OCI-LY3 (cell line): ENCODE results near the gene MAPK9.

ENCODE experiments used
- H2AFZ ChIP-seq: fragments of 200-600, 300-600 bp; shearing (Covaris generic); 2 replicates; pipeline ENCODE4 v1.6.0; 2014; ENCODE audit warnings: antibody characterized with exemption, low read depth, low read length
- H3K27ac ChIP-seq: fragments of 200-600, 300-600 bp; sonication (generic); 2 replicates; pipeline ENCODE4 v1.5.1; 2014; ENCODE audit warnings: mild to moderate bottlenecking, low read length, moderate library complexity, mixed read lengths
- H3K27me3 ChIP-seq: fragments of 200-600, 300-600 bp; sonication (generic); 2 replicates; pipeline ENCODE4 v1.6.1; 2014; ENCODE audit warnings: low read depth, low read length, mixed read lengths
- H3K36me3 ChIP-seq: fragments of 200-600, 300-600 bp; sonication (generic); replicated peaks from 2 replicates; pipeline ENCODE3; 2014; ENCODE audit warnings: low read depth, low read length, mixed read lengths
- H3K4me1 ChIP-seq: fragments of 300-600, 200-600 bp; sonication (generic); 2 replicates; pipeline ENCODE4 v1.6.1; 2014; ENCODE audit warnings: low read length, mixed read lengths
- H3K4me2 ChIP-seq: fragments of 200-600, 300-600 bp; sonication (generic); 2 replicates; pipeline ENCODE4 v1.6.1; 2014; ENCODE audit warnings: low read length, mixed read lengths
- H3K4me3 ChIP-seq: fragments of 300-600, 200-600 bp; sonication (generic); 2 replicates; pipeline ENCODE4 v1.5.1; 2014; ENCODE audit warnings: antibody characterized with exemption, mild to moderate bottlenecking, low read length, moderate library complexity
- H3K79me2 ChIP-seq: fragments of 300-600, 200-600 bp; shearing (Covaris generic); 2 replicates; pipeline ENCODE4 v1.6.1; 2014; ENCODE audit warnings: mild to moderate bottlenecking, low read length, mixed read lengths
- H3K9ac ChIP-seq: fragments of 300-600, 200-600 bp; shearing (Covaris generic); 2 replicates; pipeline ENCODE4 v1.6.0; 2014; ENCODE audit warnings: mild to moderate bottlenecking, low read length, moderate library complexity
- H3K9me3 ChIP-seq: fragments of 200-600, 300-600 bp; shearing (Covaris generic); 2 replicates; pipeline ENCODE4 v1.6.1; 2014; ENCODE audit warnings: low read length, mixed read lengths; ENCODE audit not compliant: insufficient read depth
- H4K20me1 ChIP-seq: fragments of 200-600, 300-600 bp; sonication (generic); 2 replicates; pipeline ENCODE4 v1.6.1; 2016; ENCODE audit warnings: low read length, mixed read lengths; ENCODE audit not compliant: insufficient read depth
- CTCF ChIP-seq: fragments of 200-600, 300-600 bp; sonication (generic); IDR thresholded peaks from 2 replicates; pipeline ENCODE4 v1.5.1; 2014; ENCODE audit warnings: antibody characterized with exemption, low read length, low read depth
- EZH2phosphoT487 ChIP-seq: fragments of 200-600 bp; shearing (Covaris generic); IDR thresholded peaks from 2 replicates; pipeline ENCODE4 v1.6.1; 2018; ENCODE audit warnings: antibody characterized with exemption, mixed run types, low read depth

MAPK9 gene

DNA sequence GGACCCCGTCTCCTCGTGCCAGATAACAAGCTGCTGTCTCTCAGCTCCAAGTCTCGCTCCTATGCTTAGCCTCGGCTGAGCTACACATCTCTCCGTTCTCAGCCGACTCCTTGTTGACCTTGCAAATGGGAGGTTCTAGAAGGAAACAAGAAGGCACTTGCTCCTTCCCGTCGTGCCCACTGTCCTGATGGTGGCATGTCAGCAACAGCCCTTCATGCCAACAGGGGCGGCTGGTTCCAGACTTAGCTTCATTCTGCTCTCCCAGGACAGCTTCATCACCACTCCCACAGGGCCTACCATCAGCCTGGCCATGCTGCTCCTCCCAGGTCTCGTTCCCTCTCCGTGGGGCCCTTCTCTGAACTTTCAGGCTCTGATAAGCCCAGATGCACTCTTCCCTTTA lies 69.8 kb downstream of the MAPK9 start:
- Histone ChIP-seq H3K4me3 (no peak overlapping the region), H3K36me3 (peaks cover 11% of the 10 kb centered on the region), H2AFZ (no peak overlapping the region), H3K9ac (no peak overlapping the region), H4K20me1 (no peaks in the 10 kb centered on the region), H3K27ac (no peak overlapping the region), H3K4me2 (no peak overlapping the region), H3K79me2 (no peaks in the 10 kb centered on the region), H3K27me3 (no peaks in the 10 kb centered on the region), H3K4me1 (no peaks in the 10 kb centered on the region), H3K9me3 (no peaks in the 10 kb centered on the region)
- TF ChIP-seq CTCF (no peak), EZH2phosphoT487 (no peak)

GRCh38 chr5:180217797-180218196 lies 74.1 kb downstream of the MAPK9 start:
- H3K79me2 ChIP-seq = no peaks in the 10 kb centered on the region
- H3K4me3 ChIP-seq = no peak overlapping the region
- no peak overlapping the region for H3K27ac ChIP-seq
- no peak overlapping the region for H3K9ac ChIP-seq
- H3K4me2 ChIP-seq = no peak overlapping the region
- H3K27me3 ChIP-seq = no peaks in the 10 kb centered on the region
- no peak for TF ChIP-seq CTCF
- TF ChIP-seq EZH2phosphoT487 = no peak
- H3K4me1 ChIP-seq = no peaks in the 10 kb centered on the region
- no peaks in the 10 kb centered on the region for H4K20me1 ChIP-seq
- H3K9me3 ChIP-seq = no peaks in the 10 kb centered on the region
- H3K36me3 ChIP-seq = peaks cover 5% of the 10 kb centered on the region
- H2AFZ ChIP-seq = no peak overlapping the region

- no peak overlapping the region for H3K4me3 ChIP-seq
- no peaks in the 10 kb centered on the region for H3K9me3 ChIP-seq
- H3K27ac ChIP-seq = no peak overlapping the region
- peaks cover 3% of the 10 kb centered on the region for H3K36me3 ChIP-seq
- H4K20me1 ChIP-seq = no peaks in the 10 kb centered on the region
- TF ChIP-seq CTCF (no peak), EZH2phosphoT487 (no peak)
- no peak overlapping the region for H2AFZ ChIP-seq
- no peak overlapping the region for H3K4me2 ChIP-seq
- no peaks in the 10 kb centered on the region for H3K27me3 ChIP-seq
- H3K9ac ChIP-seq = no peak overlapping the region
- no peaks in the 10 kb centered on the region for H3K79me2 ChIP-seq
- H3K4me1 ChIP-seq = no peaks in the 10 kb centered on the region
Measured at GRCh38 chr5:180216646-180217171, 75.2 kb downstream of the MAPK9 start.

DNA sequence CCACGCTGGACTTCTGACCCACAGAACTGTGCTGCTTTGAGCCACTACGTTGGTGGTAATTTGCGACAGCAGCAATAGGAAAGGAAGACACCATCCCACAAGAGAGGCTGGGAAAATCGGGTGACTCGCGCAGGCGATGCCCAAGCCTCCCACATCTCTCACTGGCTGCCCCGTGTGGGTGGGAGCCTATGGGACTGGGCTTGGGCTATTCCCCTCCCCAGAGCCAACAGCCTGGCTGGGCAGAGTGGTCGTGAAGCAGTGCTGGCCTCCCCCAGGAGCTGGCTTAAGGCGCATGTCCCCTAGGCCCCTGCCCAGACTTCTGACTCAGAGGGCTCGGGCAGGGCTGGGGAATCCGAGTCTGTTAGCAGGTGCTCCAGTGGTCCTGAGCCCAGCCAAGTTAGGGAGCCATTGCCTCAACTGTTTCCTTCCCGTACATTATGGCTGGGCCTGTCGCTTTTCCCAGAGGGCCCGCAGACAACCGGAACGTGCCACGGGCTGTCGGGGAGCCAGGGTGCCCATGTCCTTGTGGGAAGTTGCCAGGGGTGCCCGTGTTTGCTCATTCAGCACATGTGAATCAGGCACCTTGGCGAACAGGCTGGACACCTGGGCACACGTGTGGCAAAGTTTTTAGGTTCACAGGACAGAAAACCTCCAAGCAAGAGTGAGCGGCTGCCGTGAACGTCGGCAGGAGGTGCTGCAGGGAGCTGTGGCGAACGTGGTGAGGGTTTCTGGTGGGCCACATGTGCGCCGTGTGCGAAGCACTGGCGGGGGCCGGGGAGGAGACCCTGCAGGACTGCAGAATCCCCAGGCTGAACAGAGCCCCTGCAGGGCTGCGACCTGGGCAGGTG lies 75.9 kb downstream of the MAPK9 start:
- Histone ChIP-seq H3K27me3 (no peaks in the 10 kb centered on the region), H3K36me3 (peaks cover 3% of the 10 kb centered on the region), H3K4me1 (no peaks in the 10 kb centered on the region), H3K4me3 (no peak overlapping the region), H4K20me1 (no peaks in the 10 kb centered on the region), H3K9me3 (no peaks in the 10 kb centered on the region), H3K9ac (no peak overlapping the region), H2AFZ (no peak overlapping the region), H3K79me2 (no peaks in the 10 kb centered on the region), H3K4me2 (no peak overlapping the region), H3K27ac (no peak overlapping the region)
- TF ChIP-seq EZH2phosphoT487 = no peak
